ENCODE results near the gene OR10G8.

GRCh38 chr11:124075841-124076651 lies 49.4 kb downstream of the OR10G8 start:
- TF ChIP-seq CTCF (conservative IDR thresholded peaks at IDR 0.05; ENCODE audit: low read length) = no peak
- TF ChIP-seq EZH2phosphoT487 (IDR thresholded peaks at IDR 0.05; ENCODE audit: borderline replicate concordance, low read depth, low read length) = no peak
